ENCODE measurements around the gene WDFY2. TPM values are rescaled to one million over a fixed set of nuclear protein-coding genes. Genes with fewer than 3 reads are reported as not detected.

WDFY2 gene
- total RNA-seq, 2 donors from 2014 or later: 25.7 to 31.9 TPM

- H3K27me3 ChIP-seq: no peaks in the 10 kb centered on the region
- H3K27ac ChIP-seq: no peak overlapping the region
- DNase-seq: no peak
- intact Hi-C loops (cut with DNase I): loop anchor here (5.0 kb wide), 1 partner anchor 223 kb away; the partner anchor contains the start of gene DHRS12
- peaks cover 12% of the 10 kb centered on the region for H3K4me1 ChIP-seq
- ATAC-seq: no peak
- H3K9me3 ChIP-seq: no peaks in the 10 kb centered on the region
- no peak overlapping the region for H3K4me3 ChIP-seq
- TF ChIP-seq POLR2A (IDR thresholded peaks at IDR 0.05) (no peak), CTCF (IDR thresholded peaks at IDR 0.05) (no peak)
- WGBS, 2 donors: 83 to 84% methylated on average over 7 of the region's 7 CpGs
- H3K36me3 ChIP-seq (replicated peaks in 1 of 2; ENCODE audit: insufficient read depth in 1 of 2, low read depth in 2 of 2): no peaks in the 10 kb centered on the region
Measured at GRCh38 chr13:51579676-51580075, 4.6 kb upstream of the WDFY2 start.

- H3K27me3 ChIP-seq: no peaks in the 10 kb centered on the region
- H3K36me3 ChIP-seq (replicated peaks in 1 of 2; ENCODE audit: insufficient read depth in 1 of 2, low read depth in 2 of 2): no peaks in the 10 kb centered on the region
- 50 to 74% methylated on average over 1 of the region's 1 CpG for WGBS, 2 donors
- H3K4me3 ChIP-seq: no peak overlapping the region
- TF ChIP-seq CTCF (IDR thresholded peaks at IDR 0.05) (no peak), POLR2A (IDR thresholded peaks at IDR 0.05) (no peak)
- peaks cover 16% of the 10 kb centered on the region for H3K4me1 ChIP-seq
- intact Hi-C loops (cut with DNase I): loop anchor here (5.0 kb wide), 1 partner anchor 221 kb away; the partner anchor contains the start of gene DHRS12
- ATAC-seq (no peak), DNase-seq (no peak)
- H3K9me3 ChIP-seq: no peaks in the 10 kb centered on the region
- H3K27ac ChIP-seq: no peak overlapping the region
Measured at GRCh38 chr13:51581148-51581820, 3.0 kb upstream of the WDFY2 start.

GRCh38 chr13:51583469-51583874 is 790 bp upstream of the WDFY2 start:
- DNase-seq: no peak
- intact Hi-C loops (cut with DNase I): loop anchor here (5.0 kb wide), 1 partner anchor 219 kb away; the partner anchor contains the start of gene DHRS12
- WGBS, 2 donors: 28 to 52% methylated on average over 5 to 9 of the region's 9 CpGs
- Histone ChIP-seq H3K4me3 (no peak overlapping the region), H3K36me3 (replicated peaks in 1 of 2; ENCODE audit: insufficient read depth in 1 of 2, low read depth in 2 of 2) (no peaks in the 10 kb centered on the region), H3K27me3 (no peaks in the 10 kb centered on the region), H3K4me1 (peaks cover 31% of the 10 kb centered on the region), H3K9me3 (no peaks in the 10 kb centered on the region), H3K27ac (peak overlapping the region; percentile 63 to 97 (median 88))
- ATAC-seq: no peak
- no peak for TF ChIP-seq POLR2A (IDR thresholded peaks at IDR 0.05)
- TF ChIP-seq CTCF (IDR thresholded peaks at IDR 0.05): no peak

GRCh38 chr13:51584731-51585672 is 740 bp downstream of the WDFY2 start:
- intact Hi-C loops (cut with DNase I): loop anchor here (5.0 kb wide), 1 partner anchor 217 kb away; the partner anchor contains the start of gene DHRS12
- peak in 3 of 4 donors; percentile 58 to 67 (median 63) for DNase-seq
- Histone ChIP-seq H3K27ac (peak overlapping the region; percentile 84 to 97 (median 91)), H3K27me3 (no peaks in the 10 kb centered on the region), H3K4me3 (peak overlapping the region; percentile 52 to 93), H3K4me1 (peaks cover 46% of the 10 kb centered on the region), H3K9me3 (no peaks in the 10 kb centered on the region), H3K36me3 (replicated peaks in 1 of 2; ENCODE audit: insufficient read depth in 1 of 2, low read depth in 2 of 2) (no peaks in the 10 kb centered on the region)
- WGBS, 2 donors: 0 to 1% methylated on average over 14 to 53 of the region's 53 CpGs
- TF ChIP-seq POLR2A (IDR thresholded peaks at IDR 0.05) (no peak), CTCF (IDR thresholded peaks at IDR 0.05) (peak in 1 of 7 experiments; percentile 6)
- ATAC-seq: peak; percentile 6

Measured in body of pancreas (tissue), 4 donors.